ENCODE data around the gene FNBP1L. TPM values are rescaled to one million over a fixed set of nuclear protein-coding genes. Genes with fewer than 3 reads are reported as not detected.

The FNBP1L gene
- total RNA-seq, 1 experiment from 2014 or later = 72.7 TPM

- H3K9me3 Mint-ChIP-seq (ENCODE audit: low read depth, unreplicated experiment) = no peaks in the 10 kb centered on the region
- H3K36me3 Mint-ChIP-seq (ENCODE audit: insufficient read depth, unreplicated experiment) = peaks cover 17% of the 10 kb centered on the region
- CTCF ChIA-PET = no interaction called here
- H3K27me3 Mint-ChIP-seq (ENCODE audit: unreplicated experiment) = no peaks in the 10 kb centered on the region
- no peak for DNase-seq
- BruUV-seq (replicated peaks) = no TSS peak
- intact Hi-C loops (cut with micrococcal nuclease; ENCODE audit: unreplicated experiment) = no loop called here
- H3K4me3 Mint-ChIP-seq (ENCODE audit: low read depth, unreplicated experiment) = no peak overlapping the region
- no peak for TF ChIP-seq CTCF (IDR thresholded peaks at IDR 0.05; ENCODE audit: unreplicated experiment)
- H3K27ac Mint-ChIP-seq (ENCODE audit: unreplicated experiment) = no peak overlapping the region
- H3K4me1 Mint-ChIP-seq (ENCODE audit: low read depth, unreplicated experiment) = peaks cover 32% of the 10 kb centered on the region
Measured at GRCh38 chr1:93503816-93504215, 55.9 kb downstream of the FNBP1L start.

GRCh38 chr1:93504247-93505033, 56.5 kb downstream of the FNBP1L start:
- TF ChIP-seq CTCF (IDR thresholded peaks at IDR 0.05; ENCODE audit: unreplicated experiment) = no peak
- Mint-ChIP-seq H3K4me3 (ENCODE audit: low read depth, unreplicated experiment) (no peak overlapping the region), H3K27ac (ENCODE audit: unreplicated experiment) (no peak overlapping the region), H3K4me1 (ENCODE audit: low read depth, unreplicated experiment) (peaks cover 26% of the 10 kb centered on the region), H3K36me3 (ENCODE audit: insufficient read depth, unreplicated experiment) (peaks cover 19% of the 10 kb centered on the region), H3K9me3 (ENCODE audit: low read depth, unreplicated experiment) (peaks cover 3% of the 10 kb centered on the region), H3K27me3 (ENCODE audit: unreplicated experiment) (no peaks in the 10 kb centered on the region)
- BruUV-seq (replicated peaks) = no TSS peak
- intact Hi-C loops (cut with micrococcal nuclease; ENCODE audit: unreplicated experiment) = no loop called here
- CTCF ChIA-PET = no interaction called here
- no peak for DNase-seq

GRCh38 chr1:93506126-93506525, 58.2 kb downstream of the FNBP1L start:
- Mint-ChIP-seq H3K4me1 (ENCODE audit: low read depth, unreplicated experiment) (peaks cover 24% of the 10 kb centered on the region), H3K4me3 (ENCODE audit: low read depth, unreplicated experiment) (no peak overlapping the region), H3K27ac (ENCODE audit: unreplicated experiment) (no peak overlapping the region), H3K9me3 (ENCODE audit: low read depth, unreplicated experiment) (peaks cover 7% of the 10 kb centered on the region), H3K36me3 (ENCODE audit: insufficient read depth, unreplicated experiment) (peaks cover 18% of the 10 kb centered on the region), H3K27me3 (ENCODE audit: unreplicated experiment) (no peaks in the 10 kb centered on the region)
- CTCF ChIA-PET = no interaction called here
- BruUV-seq (replicated peaks) = no TSS peak
- DNase-seq = no peak
- no peak for TF ChIP-seq CTCF (IDR thresholded peaks at IDR 0.05; ENCODE audit: unreplicated experiment)
- intact Hi-C loops (cut with micrococcal nuclease; ENCODE audit: unreplicated experiment) = no loop called here

GRCh38 chr1:93516164-93516563, 68.2 kb downstream of the FNBP1L start:
- intact Hi-C loops (cut with micrococcal nuclease; ENCODE audit: unreplicated experiment) = no loop called here
- Mint-ChIP-seq H3K4me3 (ENCODE audit: low read depth, unreplicated experiment) (no peak overlapping the region), H3K27ac (ENCODE audit: unreplicated experiment) (no peak overlapping the region), H3K9me3 (ENCODE audit: low read depth, unreplicated experiment) (peaks cover 2% of the 10 kb centered on the region), H3K27me3 (ENCODE audit: unreplicated experiment) (no peaks in the 10 kb centered on the region), H3K36me3 (ENCODE audit: insufficient read depth, unreplicated experiment) (peaks cover 5% of the 10 kb centered on the region), H3K4me1 (ENCODE audit: low read depth, unreplicated experiment) (peaks cover 39% of the 10 kb centered on the region)
- CTCF ChIA-PET = no interaction called here
- DNase-seq = no peak
- no peak for TF ChIP-seq CTCF (IDR thresholded peaks at IDR 0.05; ENCODE audit: unreplicated experiment)
- no TSS peak for BruUV-seq (replicated peaks)
